Amniotic stem cell (primary cell): ENCODE results near the gene FAM110C.
A peak's percentile ranks its signal among the peaks of the same experiment; 100 is the strongest.
"Not testable (repeated sequence)": the region's sequence is repeated elsewhere in the genome, so short reads cannot be mapped to it uniquely, and the experiment has no call there.

Source experiments
- DNase-seq: peaks from one replicate; lab custom pipeline; 2025; lab: John Stamatoyannopoulos, UW

The FAM110C gene

DNA sequence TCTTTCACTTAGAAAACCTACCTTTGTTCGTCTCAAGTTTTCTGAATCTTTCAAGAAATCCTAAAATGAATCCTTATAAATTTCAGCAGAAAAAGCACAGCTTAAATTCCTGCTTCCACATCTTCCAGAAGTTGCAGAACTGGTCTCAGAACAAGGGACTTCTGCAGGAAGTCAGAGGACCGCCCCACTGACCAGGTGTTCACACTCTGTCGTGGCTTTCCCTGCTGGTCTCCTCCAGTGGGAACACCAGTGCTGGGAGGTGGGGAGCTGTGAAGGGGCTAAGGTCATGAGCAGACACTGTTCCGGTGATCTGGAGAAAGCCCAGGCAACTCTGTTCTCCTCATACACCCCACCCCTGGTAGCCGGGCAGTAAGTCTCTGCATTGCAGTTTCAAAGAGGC lies 3.5 kb downstream of the FAM110C start:
- DNase-seq: no peak

DNA sequence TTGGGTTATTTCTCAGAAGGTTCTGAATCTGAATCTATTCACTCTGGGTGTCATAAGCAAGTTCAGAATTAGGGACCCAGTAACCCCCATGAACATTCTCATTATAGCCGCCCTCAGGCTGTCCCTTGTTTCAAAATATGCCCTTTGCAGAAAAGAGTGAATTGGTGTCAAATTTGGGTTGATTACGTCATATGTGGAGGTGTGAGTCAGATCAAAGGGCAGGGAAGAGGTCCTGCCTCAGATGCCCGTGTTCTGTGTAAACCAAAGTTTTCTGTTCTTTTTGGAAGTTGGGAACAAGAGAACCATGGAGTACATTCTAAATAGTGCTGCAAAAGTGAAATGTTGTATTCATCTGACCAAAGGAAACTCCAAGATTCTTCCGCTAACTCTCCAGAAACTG lies 5.8 kb downstream of the FAM110C start:
- DNase-seq: no peak

DNA sequence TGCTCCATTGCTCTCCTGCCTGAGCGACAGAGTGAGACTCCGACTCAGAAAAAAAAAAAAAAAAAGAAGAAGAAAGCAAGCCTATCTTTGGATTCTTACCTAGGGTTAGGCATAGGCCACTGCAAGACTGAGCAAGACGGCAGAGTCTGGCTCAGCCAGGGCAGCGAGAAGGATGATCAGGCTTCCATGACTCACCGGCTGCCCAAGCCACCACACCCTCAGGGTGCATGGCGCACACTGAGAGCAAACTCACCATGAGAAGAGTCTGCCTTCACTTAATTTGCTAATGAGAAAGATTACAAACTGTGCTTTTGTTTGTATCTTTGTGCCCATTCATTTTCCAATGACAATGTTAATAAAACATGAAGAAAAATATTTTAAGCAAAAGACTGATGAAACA lies 8.2 kb downstream of the FAM110C start:
- DNase-seq: no peak

DNA sequence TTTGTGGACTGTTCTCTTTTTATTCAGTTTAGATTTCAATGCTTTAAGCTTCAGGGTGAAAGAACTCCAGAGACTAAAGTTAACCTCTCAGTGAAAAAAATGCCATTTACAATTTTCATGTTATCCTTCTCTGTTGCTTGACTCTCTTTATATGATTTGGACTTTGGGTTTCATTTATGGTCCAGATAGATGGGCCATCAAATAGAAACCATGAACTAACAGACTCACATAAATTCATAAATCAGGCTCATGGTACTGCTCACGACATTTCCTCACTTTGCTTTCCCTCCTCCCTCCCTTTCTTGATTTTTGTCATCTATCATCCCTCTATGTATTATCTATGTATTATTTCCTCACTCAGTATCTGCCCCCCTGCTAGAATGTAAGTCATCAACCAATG lies 10.0 kb downstream of the FAM110C start:
- no peak for DNase-seq

DNA sequence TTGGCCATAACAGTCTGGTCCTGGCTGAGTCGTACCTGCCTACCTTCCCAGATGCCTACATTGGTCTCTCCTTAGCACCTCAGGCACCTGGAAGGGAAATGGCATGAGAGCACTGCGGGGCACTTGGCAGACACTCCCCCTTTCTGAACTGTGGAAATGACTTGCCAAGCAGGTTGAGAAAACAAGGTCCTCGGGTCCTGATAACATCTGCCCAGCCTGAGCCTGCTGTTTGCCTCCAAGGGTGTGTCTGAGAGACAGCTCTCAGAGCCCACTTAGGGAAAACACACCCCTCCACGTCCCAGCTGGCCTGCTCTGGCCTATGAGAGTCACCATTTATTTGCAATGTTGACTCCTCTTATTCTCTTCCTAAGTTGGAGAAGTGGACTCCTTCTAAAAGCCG lies 10.5 kb downstream of the FAM110C start:
- no peak for DNase-seq

DNA sequence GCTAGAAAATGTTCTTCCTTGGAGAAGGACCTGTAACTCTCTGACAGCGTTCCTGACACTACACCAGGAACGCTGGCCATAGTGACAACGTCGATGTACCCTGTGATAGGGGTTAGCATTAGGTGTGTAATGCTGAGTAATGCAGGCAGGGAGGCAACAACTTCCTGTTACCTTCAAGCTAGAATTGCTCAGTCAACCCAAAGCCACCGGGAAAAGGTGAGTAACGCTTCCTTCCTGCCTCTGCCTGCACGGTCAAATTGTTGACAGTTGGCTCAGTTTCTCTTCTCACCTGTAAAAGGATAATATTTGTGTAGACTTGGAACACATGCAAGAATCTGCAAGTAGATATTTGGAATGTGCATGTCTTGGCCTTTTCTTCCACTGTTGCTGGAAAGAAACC lies 12.7 kb downstream of the FAM110C start:
- DNase-seq: no peak

DNA sequence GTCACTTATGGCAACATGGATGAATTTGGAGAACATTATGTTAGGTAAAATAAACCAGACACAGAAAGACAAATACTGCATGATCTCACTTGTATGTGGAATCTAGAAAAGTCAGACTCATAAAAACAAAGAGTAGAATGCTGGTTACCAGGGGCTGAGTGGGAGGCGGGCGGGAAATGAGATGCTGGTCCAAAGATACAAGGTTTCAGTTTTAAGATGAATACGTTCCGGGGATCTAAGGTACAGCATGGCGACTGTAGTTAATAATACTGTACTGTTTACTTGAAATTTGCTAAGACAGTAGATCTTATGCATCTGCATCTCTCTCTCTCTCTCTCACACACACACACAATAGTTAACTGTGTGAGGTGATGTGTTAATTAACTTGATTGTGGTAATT lies 14.2 kb downstream of the FAM110C start:
- no peak for DNase-seq

DNA sequence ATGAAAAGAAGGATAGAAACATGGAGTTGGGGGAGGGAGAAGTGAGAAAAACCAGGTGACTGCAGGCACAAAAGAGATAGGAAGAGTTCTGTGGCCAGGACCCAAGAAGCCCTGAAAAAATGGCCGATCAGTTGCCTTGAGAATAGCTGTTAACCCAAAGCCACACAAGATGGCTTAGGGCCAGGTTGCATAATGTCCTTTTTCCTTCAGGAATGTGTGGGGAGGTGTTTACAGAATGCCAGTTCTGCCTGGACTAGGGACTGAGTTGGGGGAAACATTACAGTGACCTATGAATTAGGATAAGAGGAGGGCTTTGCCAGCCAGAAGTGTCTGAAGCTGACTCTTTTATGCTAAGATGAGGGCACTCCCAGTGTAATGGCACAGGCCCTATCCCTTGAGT lies 17.1 kb downstream of the FAM110C start:
- DNase-seq: no peak

DNA sequence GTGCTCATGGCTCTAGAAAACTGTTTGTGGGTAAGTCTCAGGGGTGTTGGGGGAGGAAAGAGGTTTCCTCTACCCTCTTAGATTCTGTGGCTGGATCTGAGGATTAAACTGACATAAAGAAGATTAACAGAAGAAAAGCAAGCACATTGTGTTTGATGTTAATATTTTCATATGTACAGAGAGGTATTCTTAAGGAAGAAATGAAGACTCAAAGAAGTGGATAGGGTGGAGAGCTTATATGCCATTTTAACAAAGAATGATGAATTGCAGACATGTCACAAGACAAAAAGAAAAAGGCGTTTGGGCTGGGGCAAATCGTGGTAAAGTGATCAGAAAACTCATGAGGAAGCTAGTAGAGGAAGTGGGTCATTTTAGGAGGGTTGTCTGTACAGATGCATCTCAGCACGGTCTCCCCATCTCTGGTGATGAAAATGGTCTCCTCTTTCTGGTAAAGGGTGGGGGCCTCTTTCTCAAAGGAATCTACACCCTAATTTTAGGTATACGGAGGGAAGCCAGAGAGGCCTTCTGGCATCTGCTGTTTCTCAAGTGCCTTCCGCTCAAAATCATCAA lies 17.8 kb downstream of the FAM110C start:
- DNase-seq: no peak

DNA sequence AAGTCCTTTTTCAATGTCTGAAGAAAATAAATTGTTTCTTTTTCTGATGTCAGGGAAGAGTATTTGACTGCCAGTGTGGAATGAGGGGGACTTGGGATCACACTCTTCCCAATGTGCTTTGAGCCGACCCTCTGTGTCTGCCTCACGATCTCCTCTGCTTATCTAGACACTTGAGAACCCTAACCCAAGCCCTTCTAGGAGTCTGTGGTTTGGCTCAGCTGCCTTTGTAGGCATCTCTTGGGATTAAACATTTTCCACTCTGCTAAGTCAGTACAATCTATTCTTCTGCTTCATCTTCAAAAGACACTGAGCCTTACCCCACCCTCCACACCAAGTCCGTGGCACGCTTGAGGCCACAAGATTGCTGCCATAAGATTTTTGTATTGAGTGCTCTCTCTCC lies 19.4 kb downstream of the FAM110C start:
- DNase-seq: no peak

DNA sequence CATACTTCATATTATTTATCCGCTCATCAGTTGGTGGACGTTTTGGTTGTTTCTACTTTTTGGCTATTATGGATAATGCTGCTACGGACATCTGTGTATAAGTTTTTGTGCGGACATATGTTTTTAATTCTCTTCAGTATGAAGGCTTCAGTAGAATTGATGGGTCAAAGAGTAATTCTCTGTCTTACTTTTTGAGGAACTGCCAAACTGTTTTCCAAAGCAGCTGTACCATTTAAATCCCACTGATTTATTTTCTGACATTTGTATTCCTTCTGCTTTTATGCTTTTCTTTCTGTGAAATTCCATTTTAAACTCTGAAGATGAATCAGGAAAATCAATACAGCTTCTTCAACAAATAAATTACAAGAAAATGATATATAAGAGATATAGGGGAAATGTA lies 20.8 kb downstream of the FAM110C start:
- no peak for DNase-seq

DNA sequence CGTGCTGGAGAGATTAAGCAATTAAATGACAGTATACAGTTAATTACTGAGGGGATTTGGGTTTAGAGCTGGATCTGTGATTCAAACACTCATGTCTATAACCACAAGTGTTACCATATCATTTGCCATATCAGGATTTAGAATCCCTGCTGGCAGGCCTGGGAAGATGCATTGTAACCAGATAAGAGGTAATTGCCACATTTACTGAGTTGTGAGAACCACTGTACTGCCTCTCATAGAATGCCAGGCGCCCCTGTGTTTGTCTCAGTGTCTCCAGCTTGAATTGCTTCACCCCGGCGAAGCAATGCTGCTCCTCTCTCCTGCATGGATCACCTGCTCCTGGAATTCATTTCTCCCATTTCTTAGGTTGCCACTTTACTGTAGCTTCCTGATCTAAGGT lies 21.7 kb downstream of the FAM110C start:
- DNase-seq: not testable (repeated sequence)

DNA sequence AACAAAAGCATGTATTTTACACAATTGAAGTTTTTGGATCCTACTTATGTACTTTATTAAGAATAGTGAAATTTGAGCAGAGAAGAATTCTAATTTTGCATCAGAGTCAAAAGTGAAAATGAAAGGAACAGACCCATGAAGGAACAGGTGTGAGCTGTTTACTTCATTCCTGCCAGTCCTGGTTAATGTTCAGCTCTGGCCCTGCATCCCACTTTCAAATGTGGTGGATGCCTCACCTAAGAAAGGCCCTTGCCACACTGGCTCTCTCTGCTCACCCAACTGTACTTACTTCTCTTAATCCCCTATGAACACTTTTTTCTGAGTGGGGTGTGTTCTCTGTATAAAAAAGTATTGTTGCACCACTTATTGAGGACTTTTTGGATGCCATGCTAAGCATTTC lies 22.2 kb downstream of the FAM110C start:
- no peak for DNase-seq

DNA sequence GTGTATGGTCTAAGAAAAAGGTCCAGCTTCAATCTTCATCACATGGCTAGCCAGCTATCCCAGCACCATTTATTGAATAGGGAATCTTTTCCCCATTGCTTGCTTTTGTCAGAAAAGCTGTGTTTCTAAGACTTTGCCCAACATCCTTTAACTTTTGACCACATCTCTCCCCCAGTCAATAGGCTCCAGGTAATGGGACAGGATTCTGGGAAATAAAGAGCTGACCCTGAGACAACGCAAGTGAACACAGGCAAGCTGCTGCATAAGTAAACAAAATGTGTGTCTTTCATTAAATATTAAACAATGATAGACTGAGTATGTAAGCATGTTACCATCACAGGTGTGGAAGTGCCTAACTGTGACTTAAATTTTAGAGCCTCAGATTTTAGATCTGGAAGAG lies 23.0 kb downstream of the FAM110C start:
- no peak for DNase-seq

DNA sequence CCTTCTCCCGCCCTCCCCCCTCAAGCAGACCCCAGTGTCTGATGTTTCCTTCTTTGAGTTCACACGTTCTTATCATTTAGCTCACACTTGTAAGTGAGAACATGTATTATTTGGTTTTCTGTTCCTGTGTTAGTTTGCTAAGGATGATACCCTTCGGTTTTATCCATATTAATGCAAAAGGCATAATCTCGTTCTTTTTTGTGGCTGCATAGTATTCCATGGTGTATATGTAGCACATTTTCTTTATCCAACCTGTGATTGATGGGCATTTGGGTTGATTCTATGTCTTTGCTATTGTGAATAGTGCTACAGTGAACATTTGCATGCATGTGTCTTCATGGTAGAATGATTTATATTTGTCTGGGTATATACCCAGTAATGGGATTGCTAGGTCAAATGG lies 24.1 kb downstream of the FAM110C start:
- DNase-seq: not testable (repeated sequence)

DNA sequence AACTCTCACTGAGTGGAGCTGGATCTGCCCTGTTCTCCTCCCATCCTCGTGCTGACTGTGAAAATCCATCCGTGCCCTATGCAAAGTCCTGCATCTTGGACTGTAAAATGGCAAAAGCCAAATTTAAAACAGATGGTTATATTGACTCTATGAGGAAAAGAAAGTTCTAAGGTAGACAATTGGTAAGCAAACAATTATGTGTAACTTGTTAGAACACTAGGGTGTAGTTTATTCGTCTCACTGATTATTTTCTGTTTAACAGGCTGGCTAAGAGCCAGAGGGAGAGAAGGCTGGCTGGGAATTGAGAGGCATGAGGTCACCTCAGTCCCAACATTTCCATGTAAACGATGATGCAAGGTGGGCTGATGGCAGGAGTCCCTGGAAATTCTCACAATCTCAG lies 26.0 kb downstream of the FAM110C start:
- not testable (repeated sequence) for DNase-seq

DNA sequence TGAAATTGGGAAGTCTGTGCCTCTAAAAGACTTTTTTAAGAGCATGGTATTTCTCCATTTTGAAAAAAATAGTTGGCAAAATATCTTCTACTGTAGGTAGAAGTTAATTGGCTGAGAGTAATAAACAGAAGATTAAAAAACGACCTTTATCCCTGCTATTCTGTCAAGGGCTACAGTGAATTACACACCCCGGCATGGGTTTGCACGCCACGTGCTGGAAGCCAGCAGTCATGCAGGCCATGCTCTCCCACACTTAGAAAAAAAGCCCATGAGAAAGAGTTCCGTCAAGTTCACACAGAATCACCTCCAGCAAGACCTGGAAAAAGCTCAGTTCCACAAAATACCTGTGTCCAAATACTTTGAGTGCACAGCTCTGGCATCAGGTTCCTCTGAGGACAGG lies 26.8 kb downstream of the FAM110C start:
- no peak for DNase-seq

DNA sequence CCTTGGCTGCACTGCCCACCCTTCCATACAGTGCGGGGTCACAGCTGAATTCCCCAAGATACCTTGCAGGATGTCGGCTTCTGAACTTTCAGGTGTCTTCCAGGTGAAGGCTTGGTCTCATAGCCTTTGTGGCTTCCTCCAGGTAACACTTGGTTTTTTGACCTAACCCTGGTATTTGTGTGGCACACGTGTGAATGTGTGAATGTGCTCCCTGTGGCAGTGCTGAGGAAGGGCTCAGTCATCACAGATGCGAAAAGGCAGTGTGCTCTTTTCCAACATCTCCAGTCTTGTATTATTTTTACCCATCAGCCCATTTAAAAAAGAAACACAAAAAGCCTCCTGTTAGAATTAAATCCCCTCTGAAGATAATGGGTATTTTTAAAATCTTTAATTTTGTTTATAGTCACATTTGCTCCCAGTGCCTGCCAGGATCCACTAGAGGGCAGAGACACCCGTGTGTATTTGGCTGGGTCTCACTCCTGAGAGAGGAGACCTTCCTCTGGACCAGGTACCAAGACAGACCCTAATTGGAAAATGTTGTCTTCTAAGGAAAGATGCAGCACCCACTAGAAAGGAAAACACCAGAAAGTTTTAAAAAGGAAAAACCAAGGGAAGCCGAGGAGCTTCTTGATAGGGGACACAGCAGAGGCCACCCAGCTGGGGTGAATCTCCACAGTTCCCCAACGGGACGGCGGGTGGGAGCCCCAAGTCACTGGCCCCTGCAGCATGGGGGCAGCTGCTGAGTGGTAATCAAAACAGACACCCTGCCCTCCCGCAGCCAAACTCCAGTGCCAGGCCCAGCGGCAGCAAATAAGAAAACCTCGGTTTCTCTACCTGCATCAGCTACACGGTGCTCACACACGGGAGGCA lies 27.7 kb downstream of the FAM110C start:
- no peak for DNase-seq

DNA sequence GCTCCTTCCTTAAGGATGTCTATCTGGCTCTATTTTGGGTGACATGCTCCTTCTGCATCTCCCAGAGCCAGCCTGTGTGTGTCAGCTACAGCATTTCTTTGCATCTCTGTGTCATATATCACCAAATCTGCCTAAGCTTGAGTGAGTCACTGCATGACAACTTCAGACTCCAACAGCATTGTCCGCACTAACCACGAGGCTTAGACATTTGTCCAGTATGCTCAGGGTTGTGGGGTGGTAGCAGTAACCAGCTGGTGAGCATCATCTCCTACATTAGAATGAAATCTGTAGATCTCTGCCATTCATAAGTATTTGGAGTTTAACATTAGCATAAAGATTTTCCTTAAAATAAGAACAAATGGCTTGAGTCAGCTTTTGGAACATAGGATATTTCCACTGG lies 30.4 kb downstream of the FAM110C start:
- DNase-seq: not testable (repeated sequence)

DNA sequence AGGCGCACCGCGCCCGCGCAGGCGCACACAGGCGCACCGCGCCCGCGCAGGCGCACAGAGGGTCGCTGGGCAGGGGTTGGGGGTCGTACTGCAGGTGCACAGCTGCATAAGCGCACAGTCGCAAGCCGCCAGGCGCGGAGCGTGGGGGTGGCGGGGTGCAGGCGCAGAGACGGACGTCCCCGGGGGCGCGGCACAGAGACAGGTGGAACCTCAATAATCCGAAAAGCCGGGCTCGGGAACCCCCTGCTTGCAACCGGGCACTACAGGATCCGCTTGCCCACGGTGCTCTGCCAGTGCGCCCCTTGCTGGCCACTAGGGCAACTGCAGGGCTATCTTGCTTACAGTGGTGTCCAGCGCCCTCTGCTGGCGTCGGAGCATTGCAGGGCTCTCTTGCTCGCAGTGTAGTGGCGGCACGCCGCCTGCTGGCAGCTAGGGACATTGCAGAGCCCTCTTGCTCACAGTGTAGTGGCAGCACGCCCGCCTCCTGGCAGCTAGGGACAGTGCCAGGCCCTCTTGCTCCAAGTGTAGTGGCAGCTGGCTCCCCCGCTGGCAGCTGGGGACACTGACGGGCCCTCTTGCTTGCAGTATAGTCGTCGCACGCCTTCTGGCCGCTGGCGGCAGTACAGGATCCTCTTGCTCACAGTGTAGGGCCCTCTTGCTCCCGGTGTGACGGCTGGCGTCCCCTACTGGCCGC lies 34.9 kb downstream of the FAM110C start:
- DNase-seq: peak; percentile 2

DNA sequence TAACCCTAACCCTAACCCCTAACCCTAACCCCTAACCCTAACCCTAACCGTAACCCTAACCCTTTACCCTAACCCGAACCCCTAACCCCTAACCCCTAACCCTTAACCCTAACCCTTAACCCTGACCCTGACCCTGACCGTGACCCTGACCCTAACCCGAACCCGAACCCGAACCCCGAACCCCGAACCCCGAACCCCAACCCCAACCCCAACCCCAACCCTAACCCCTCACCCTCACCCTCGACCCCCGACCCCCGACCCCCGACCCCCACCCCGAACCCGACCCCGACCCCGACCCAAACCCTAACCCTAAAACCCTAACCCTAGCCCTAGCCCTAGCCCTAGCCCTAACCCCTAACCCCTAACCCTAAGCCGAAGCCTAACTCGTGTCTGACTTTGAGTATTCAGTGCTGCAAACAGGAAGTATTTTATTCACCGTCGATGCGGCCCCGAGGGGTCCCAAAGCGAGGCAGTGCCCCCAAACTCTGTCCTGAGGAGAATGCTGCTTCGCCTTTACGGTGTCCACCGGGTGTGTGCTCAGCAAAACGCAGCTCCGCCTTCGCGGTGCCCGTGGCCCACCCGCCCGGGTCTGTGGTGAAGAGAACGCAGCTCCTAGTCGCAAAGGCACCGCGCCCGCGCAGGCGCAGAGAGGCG lies 36.0 kb downstream of the FAM110C start:
- DNase-seq: no peak
